A673 (cell line): ENCODE results near the gene SYTL1. TPM values are rescaled to one million over a fixed set of nuclear protein-coding genes. Genes with fewer than 3 reads are reported as not detected.

ENCODE experiments used
- BruUV-seq: library from RNA; stranded (reverse); fragments of 400-500 nt; replicated peaks from 2 replicates; lab custom pipeline; 2021; lab: Mats Ljungman, UMichigan
- CTCF ChIA-PET: fragments of 300-600 bp; sonication (Branson Sonifier 250); formaldehyde crosslinking; loops from one replicate; lab custom pipeline; 2022; ENCODE audit warnings: antibody characterized with exemption; lab: Charles Lee
- POLR2A ChIA-PET: fragments of 300-600 bp; sonication (Branson Sonifier 250); formaldehyde crosslinking; loops from one replicate; lab custom pipeline; 2022; ENCODE audit warnings: antibody characterized with exemption; ENCODE audit not compliant: low non-redundant PET; lab: Charles Lee
- DNase-seq: peaks from one replicate; pipeline ENCODE4 v3.0.0-alpha.2; 2015; ENCODE audit warnings: low spot score
- H3K27ac ChIP-seq: fragments of 200-600 bp; sonication (generic); 2 replicates; pipeline ENCODE4 v1.5.1; 2016; ENCODE audit warnings: mixed run types, low read depth, mild to moderate bottlenecking, mixed read lengths, antibody characterized with exemption, low read length; ENCODE audit not compliant: poor library complexity, severe bottlenecking
- H3K27me3 ChIP-seq: fragments of 200-600 bp; sonication (generic); replicated peaks from 2 replicates; pipeline ENCODE4 v1.6.1; 2017; ENCODE audit warnings: mixed run types, low read depth, mild to moderate bottlenecking, mixed read lengths, antibody characterized with exemption, low read length; ENCODE audit not compliant: insufficient read depth, poor library complexity
- H3K36me3 ChIP-seq: fragments of 200-600 bp; sonication (generic); 2 replicates; pipeline ENCODE4 v1.6.1; 2016; ENCODE audit warnings: mixed run types, mild to moderate bottlenecking, mixed read lengths, antibody characterized with exemption, low read length; ENCODE audit not compliant: insufficient read depth, poor library complexity, severe bottlenecking
- H3K4me1 ChIP-seq: fragments of 200-600 bp; sonication (generic); 2 replicates; pipeline ENCODE4 v1.6.1; 2017; ENCODE audit warnings: mixed run types, mild to moderate bottlenecking, mixed read lengths, antibody characterized with exemption, low read length; ENCODE audit not compliant: insufficient read depth, poor library complexity, severe bottlenecking
- H3K4me3 ChIP-seq: fragments of 200-600 bp; sonication (generic); 2 replicates; pipeline ENCODE4 v1.5.1; 2016; ENCODE audit warnings: low read depth, mixed run types, mild to moderate bottlenecking, mixed read lengths, low read length; ENCODE audit not compliant: poor library complexity, severe bottlenecking
- H3K9me3 ChIP-seq: fragments of 200-600 bp; sonication (generic); 2 replicates; pipeline ENCODE4 v1.6.1; 2016; ENCODE audit warnings: mixed run types, low read depth, mild to moderate bottlenecking, mixed read lengths, antibody characterized with exemption, low read length; ENCODE audit not compliant: poor library complexity, severe bottlenecking
- EZH2 ChIP-seq: fragments of 200-600 bp; sonication (generic); IDR thresholded peaks from 2 replicates; pipeline ENCODE4 v1.6.1; 2017; ENCODE audit warnings: borderline replicate concordance, low read depth, mild to moderate bottlenecking, mixed read lengths, antibody characterized with exemption, low read length; ENCODE audit not compliant: poor library complexity, severe bottlenecking
- intact Hi-C: fragments of 100-400 bp; cut with micrococcal nuclease; formaldehyde crosslinking; loops from one replicate; pipeline ENCODE4 v1.10.0; 2022; ENCODE audit not compliant: unreplicated experiment
- total RNA-seq: library from RNA; stranded (reverse); gene quantifications from 2 replicates; pipeline ENCODE4 v1.2.3, GENCODE V29; 2021
- TF ChIP-seq, protein P1 (sequence below): fragments of 300-800, 200-600 bp; sonication (generic); conservative IDR thresholded peaks from 2 replicates; pipeline ENCODE4 v1.5.1; 2017; ENCODE audit warnings: low read depth, mild to moderate bottlenecking, antibody characterized with exemption, low read length, moderate library complexity, mixed read lengths

SYTL1 gene
- total RNA-seq, 1 experiment from 2014 or later, result 2.1 TPM

DNA sequence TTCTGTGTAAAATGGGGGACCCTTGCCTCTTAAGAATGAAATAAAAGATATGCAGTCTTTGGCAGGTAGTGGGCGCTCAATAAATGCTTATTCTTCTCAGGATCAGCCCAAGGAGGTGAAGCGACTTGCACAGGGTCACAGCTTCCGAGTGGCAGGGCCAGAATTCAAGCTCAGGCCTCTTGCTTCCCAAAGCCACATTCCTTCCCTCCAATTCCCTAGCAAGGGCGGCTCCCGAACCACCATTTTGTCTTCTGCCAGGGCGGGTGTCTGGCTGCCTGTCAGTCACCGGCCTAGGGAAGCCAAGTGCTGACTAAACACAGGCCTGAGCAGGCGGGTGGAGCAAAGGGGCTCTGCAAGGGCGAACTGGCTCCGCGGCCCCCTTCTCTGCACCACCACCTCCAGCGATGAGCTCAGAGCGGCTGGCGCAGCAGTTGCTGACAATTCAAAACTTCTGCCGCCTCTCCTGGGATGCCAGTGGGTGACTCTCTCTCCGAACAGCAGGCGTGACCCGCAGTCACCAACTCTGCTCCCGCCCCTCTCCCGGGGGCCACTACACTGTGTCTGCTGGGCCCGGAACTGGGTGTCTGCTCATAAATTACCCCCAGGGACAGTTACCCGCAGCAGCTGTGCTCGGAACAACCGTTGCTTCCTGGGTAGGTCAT, 61.4 kb downstream of the SYTL1 start:
- CTCF ChIA-PET, result interaction anchor here (0.5 to 1.6 kb wide), 3 partner anchors 154 to 371 kb away, joined by 3 to 10 read pairs (median 4); no protein-coding TSS in a partner anchor
- H3K9me3 ChIP-seq, result no peaks in the 10 kb centered on the region
- intact Hi-C loops, result loop anchor here (5.0 kb wide), 1 partner anchor 264 kb away; no protein-coding TSS in a partner anchor

More for the DNA sequence above, 61.4 kb downstream of the SYTL1 start:
- Histone ChIP-seq H3K36me3 (peaks cover 11% of the 10 kb centered on the region), H3K4me1 (no peaks in the 10 kb centered on the region), H3K27ac (no peak overlapping the region), H3K4me3 (no peak overlapping the region), H3K27me3 (no peaks in the 10 kb centered on the region)
- POLR2A ChIA-PET, result no interaction called here
- DNase-seq, result no peak
- TF ChIP-seq, protein P1, sequence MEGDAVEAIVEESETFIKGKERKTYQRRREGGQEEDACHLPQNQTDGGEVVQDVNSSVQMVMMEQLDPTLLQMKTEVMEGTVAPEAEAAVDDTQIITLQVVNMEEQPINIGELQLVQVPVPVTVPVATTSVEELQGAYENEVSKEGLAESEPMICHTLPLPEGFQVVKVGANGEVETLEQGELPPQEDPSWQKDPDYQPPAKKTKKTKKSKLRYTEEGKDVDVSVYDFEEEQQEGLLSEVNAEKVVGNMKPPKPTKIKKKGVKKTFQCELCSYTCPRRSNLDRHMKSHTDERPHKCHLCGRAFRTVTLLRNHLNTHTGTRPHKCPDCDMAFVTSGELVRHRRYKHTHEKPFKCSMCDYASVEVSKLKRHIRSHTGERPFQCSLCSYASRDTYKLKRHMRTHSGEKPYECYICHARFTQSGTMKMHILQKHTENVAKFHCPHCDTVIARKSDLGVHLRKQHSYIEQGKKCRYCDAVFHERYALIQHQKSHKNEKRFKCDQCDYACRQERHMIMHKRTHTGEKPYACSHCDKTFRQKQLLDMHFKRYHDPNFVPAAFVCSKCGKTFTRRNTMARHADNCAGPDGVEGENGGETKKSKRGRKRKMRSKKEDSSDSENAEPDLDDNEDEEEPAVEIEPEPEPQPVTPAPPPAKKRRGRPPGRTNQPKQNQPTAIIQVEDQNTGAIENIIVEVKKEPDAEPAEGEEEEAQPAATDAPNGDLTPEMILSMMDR, result peak; percentile 32; the same call in 1 of the 2 replicates
- no peak for TF ChIP-seq EZH2
- no TSS peak for BruUV-seq

Other genes with a start within 250 kb of the SYTL1 start
- gene SLC9A1, start 186.9 kb upstream of the SYTL1 start, total RNA-seq, result 27.0 and 30.2 TPM in 2 replicates
- 20.9 and 25.8 TPM in 2 replicates for gene WDTC1, start 107.4 kb upstream of the SYTL1 start, total RNA-seq
- gene TMEM222, start 19.9 kb upstream of the SYTL1 start, total RNA-seq, result 48.5 and 55.5 TPM in 2 replicates
- gene MAP3K6, start 24.9 kb downstream of the SYTL1 start, total RNA-seq, result 2.4 and 2.9 TPM in 2 replicates
- not detected in 2 replicates for gene FCN3, start 32.8 kb downstream of the SYTL1 start, total RNA-seq
- gene CD164L2, start 41.3 kb downstream of the SYTL1 start, total RNA-seq, result not detected in 2 replicates
- gene GPR3, start 50.6 kb downstream of the SYTL1 start, total RNA-seq, result 3.1 and 4.9 TPM in 2 replicates
- gene WASF2, start 148.1 kb downstream of the SYTL1 start, total RNA-seq, result 131 and 133 TPM in 2 replicates